PC-3 (cell line): ENCODE data around the gene PTGER3. TPM values are rescaled to one million over a fixed set of nuclear protein-coding genes. Genes with fewer than 3 reads are reported as not detected.

Experiments used
- ATAC-seq: fragments of 200-7000 bp; cut with Tn5 transposase; 2 replicates; pipeline ENCODE4 v1.9.1; 2020; ENCODE audit warnings: mild to moderate bottlenecking, moderate library complexity
- BruUV-seq: library from RNA; stranded (reverse); fragments of 400-500 nt; replicated peaks from 2 replicates; lab custom pipeline; 2021; lab: Mats Ljungman, UMichigan
- CTCF ChIA-PET: fragments of 300-600 bp; sonication (Branson Sonifier 250); formaldehyde crosslinking; loops from one replicate; lab custom pipeline; 2022; ENCODE audit warnings: antibody characterized with exemption; lab: Charles Lee
- POLR2A ChIA-PET: fragments of 300-600 bp; sonication (Branson Sonifier 250); formaldehyde crosslinking; loops from one replicate; lab custom pipeline; 2022; ENCODE audit warnings: antibody characterized with exemption; ENCODE audit not compliant: unreplicated experiment; lab: Charles Lee
- DNase-seq: peaks from one replicate; pipeline ENCODE4 v3.0.0-alpha.2; 2015
- H2AFZ ChIP-seq: fragments of 300-600 bp; sonication (generic); 2 replicates; pipeline ENCODE4 v1.6.0; 2016; ENCODE audit warnings: antibody characterized with exemption, low read length
- H3F3A ChIP-seq: fragments of 300-600 bp; sonication (generic); one replicate; pipeline ENCODE4 v1.6.0; 2017; ENCODE audit warnings: antibody characterized with exemption, low read length, control low read depth, mild to moderate bottlenecking; ENCODE audit not compliant: unreplicated experiment
- H3K27ac ChIP-seq: fragments of 300-600 bp; sonication (generic); 2 replicates; pipeline ENCODE4 v1.5.1; 2016; ENCODE audit warnings: mild to moderate bottlenecking, low read length
- H3K27me3 ChIP-seq: fragments of 300-600 bp; sonication (generic); 2 replicates; pipeline ENCODE4 v1.6.1; 2016; ENCODE audit warnings: low read length, mixed read lengths
- H3K36me3 ChIP-seq: fragments of 300-600 bp; sonication (generic); 2 replicates; pipeline ENCODE4 v1.6.1; 2016; ENCODE audit warnings: low read depth, mixed run types, low read length, mixed read lengths
- H3K4me1 ChIP-seq: fragments of 300-600 bp; sonication (generic); 2 replicates; pipeline ENCODE4 v1.5.1; 2016; ENCODE audit warnings: low read length; ENCODE audit not compliant: insufficient read depth
- H3K4me2 ChIP-seq: fragments of 300-600 bp; sonication (generic); 2 replicates; pipeline ENCODE4 v1.6.0; 2016; ENCODE audit warnings: low read length
- H3K4me3 ChIP-seq: fragments of 300-600 bp; sonication (generic); 2 replicates; pipeline ENCODE4 v1.5.1; 2016; ENCODE audit warnings: mild to moderate bottlenecking, low read length, mixed read lengths
- H3K79me2 ChIP-seq: fragments of 300-600 bp; sonication (generic); 2 replicates; pipeline ENCODE4 v1.6.1; 2017; ENCODE audit warnings: low read length, mixed read lengths
- H3K9ac ChIP-seq: fragments of 300-600 bp; sonication (generic); 2 replicates; pipeline ENCODE4 v1.6.0; 2016; ENCODE audit warnings: mild to moderate bottlenecking, low read length
- H3K9me2 ChIP-seq: fragments of 300-600 bp; sonication (generic); replicated peaks from 2 replicates; pipeline ENCODE4 v1.6.1; 2016; ENCODE audit warnings: mixed run types, low read length, mixed read lengths
- H3K9me3 ChIP-seq: fragments of 300-600 bp; sonication (generic); 2 replicates; pipeline ENCODE4 v1.6.1; 2016; ENCODE audit warnings: low read length, mixed read lengths
- H4K20me1 ChIP-seq: fragments of 300-600 bp; sonication (generic); 2 replicates; pipeline ENCODE4 v1.6.1; 2016; ENCODE audit warnings: low read length, mixed read lengths
- CTCF ChIP-seq: fragments of 300-600 bp; sonication (generic); conservative IDR thresholded peaks from 2 replicates; pipeline ENCODE4 v1.5.1; 2017; ENCODE audit warnings: antibody characterized with exemption, low read depth, mild to moderate bottlenecking, low read length
- EZH2 ChIP-seq: fragments of 300-600 bp; sonication (generic); IDR thresholded peaks from one replicate; pipeline ENCODE4 v1.6.1; 2017; ENCODE audit warnings: antibody characterized with exemption, mild to moderate bottlenecking, low read length; ENCODE audit not compliant: unreplicated experiment
- EZH2phosphoT487 ChIP-seq: fragments of 300-600 bp; sonication (generic); IDR thresholded peaks from 2 replicates; pipeline ENCODE4 v1.6.1; 2018; ENCODE audit warnings: mild to moderate bottlenecking, antibody characterized with exemption, low read length, borderline replicate concordance
- intact Hi-C: fragments of 100-400 bp; cut with micrococcal nuclease; formaldehyde crosslinking; loops from 2 replicates; pipeline ENCODE4 v1.9.0; 2023
- total RNA-seq: library from RNA; depleted of rRNA; stranded (reverse); fragments of >200 nt; gene quantifications from 2 replicates; pipeline ENCODE4 v1.2.3, GENCODE V29; 2014

PTGER3 gene
- total RNA-seq, 1 experiment from 2014 or later = 0.11 TPM

GRCh38 chr1:70947835-70948234, 99.8 kb downstream of the PTGER3 start:
- Histone ChIP-seq H3F3A (no peaks in the 10 kb centered on the region), H3K4me1 (no peaks in the 10 kb centered on the region), H3K27ac (no peak overlapping the region), H3K4me3 (no peak overlapping the region), H3K9ac (no peak overlapping the region), H2AFZ (no peak overlapping the region), H3K9me2 (no peaks in the 10 kb centered on the region), H3K9me3 (no peaks in the 10 kb centered on the region), H4K20me1 (no peaks in the 10 kb centered on the region), H3K36me3 (no peaks in the 10 kb centered on the region), H3K4me2 (no peak overlapping the region), H3K27me3 (peaks cover 21% of the 10 kb centered on the region), H3K79me2 (no peaks in the 10 kb centered on the region)
- TF ChIP-seq EZH2phosphoT487 = no peak
- TF ChIP-seq CTCF = no peak
- TF ChIP-seq EZH2 = no peak
- CTCF ChIA-PET = no interaction called here
- POLR2A ChIA-PET = no interaction called here
- ATAC-seq (no peak), DNase-seq (no peak)
- intact Hi-C loops = no loop called here
- BruUV-seq = no TSS peak

- ChIA-PET CTCF (no interaction called here), POLR2A (no interaction called here)
- TF ChIP-seq CTCF = no peak
- no peak for TF ChIP-seq EZH2phosphoT487
- no peak for TF ChIP-seq EZH2
- DNase-seq (no peak), ATAC-seq (no peak)
- H3K9me2 ChIP-seq = no peaks in the 10 kb centered on the region
- H3K4me2 ChIP-seq = no peak overlapping the region
- no peaks in the 10 kb centered on the region for H3K9me3 ChIP-seq
- no peak overlapping the region for H3K9ac ChIP-seq
- H3K4me1 ChIP-seq = no peaks in the 10 kb centered on the region
- H3K27me3 ChIP-seq = peaks cover 21% of the 10 kb centered on the region
- no TSS peak for BruUV-seq
- H2AFZ ChIP-seq = no peak overlapping the region
- no peaks in the 10 kb centered on the region for H4K20me1 ChIP-seq
- no peaks in the 10 kb centered on the region for H3K79me2 ChIP-seq
- intact Hi-C loops = no loop called here
- no peaks in the 10 kb centered on the region for H3K36me3 ChIP-seq
- H3F3A ChIP-seq = no peaks in the 10 kb centered on the region
- H3K4me3 ChIP-seq = no peak overlapping the region
- H3K27ac ChIP-seq = no peak overlapping the region
These were observed 101.9 kb downstream of the PTGER3 start for GRCh38 chr1:70945676-70946075.

GRCh38 chr1:70945251-70945650, 102.4 kb downstream of the PTGER3 start:
- POLR2A ChIA-PET = no interaction called here
- no peak overlapping the region for H3K4me2 ChIP-seq
- peaks cover 17% of the 10 kb centered on the region for H3K27me3 ChIP-seq
- DNase-seq (no peak), ATAC-seq (no peak)
- H4K20me1 ChIP-seq = no peaks in the 10 kb centered on the region
- H3K79me2 ChIP-seq = no peaks in the 10 kb centered on the region
- no peak overlapping the region for H2AFZ ChIP-seq
- no peaks in the 10 kb centered on the region for H3K9me3 ChIP-seq
- BruUV-seq = no TSS peak
- CTCF ChIA-PET = no interaction called here
- H3K4me1 ChIP-seq = no peaks in the 10 kb centered on the region
- H3K36me3 ChIP-seq = no peaks in the 10 kb centered on the region
- TF ChIP-seq EZH2phosphoT487 (no peak), CTCF (no peak), EZH2 (no peak)
- H3K27ac ChIP-seq = no peak overlapping the region
- intact Hi-C loops = no loop called here
- H3K4me3 ChIP-seq = no peak overlapping the region
- H3K9ac ChIP-seq = no peak overlapping the region
- H3F3A ChIP-seq = no peaks in the 10 kb centered on the region
- H3K9me2 ChIP-seq = no peaks in the 10 kb centered on the region
